Vagina (tissue), 2 donors: ENCODE results near the gene TSPAN32. TPM values are rescaled to one million over a fixed set of nuclear protein-coding genes. Genes with fewer than 3 reads are reported as not detected.

Experiments
- DNase-seq, 2 donors: peaks; one replicate each; pipeline ENCODE4 v3.0.0-alpha.2; 2017; ENCODE audit errors: extremely low spot score in 2 of 2
- H3K27ac ChIP-seq: fragments of 200-600 bp; sonication (generic); one replicate; pipeline ENCODE4 v1.5.1; 2019
- H3K27me3 ChIP-seq: fragments of 200-600 bp; sonication (generic); one replicate; pipeline ENCODE4 v1.5.1; 2019
- H3K36me3 ChIP-seq, 2 donors: fragments of 200-600 bp; sonication (generic); one replicate each; pipeline ENCODE4 v1.5.1; 2017 to 2019
- H3K4me1 ChIP-seq: fragments of 200-600 bp; sonication (generic); one replicate; pipeline ENCODE4 v1.5.1; 2019
- H3K4me3 ChIP-seq, 2 donors: fragments of 200-600 bp; sonication (generic); 1 replicate in 1 of 2; 2 replicates in 1 of 2; pipeline ENCODE4 v1.5.1; 2016 to 2019
- H3K9me3 ChIP-seq: fragments of 200-600 bp; sonication (generic); one replicate; pipeline ENCODE4 v1.5.1; 2019
- POLR2A ChIP-seq, 2 donors: fragments of 450-650 bp; IDR thresholded peaks; one replicate each; pipeline ENCODE4 v1.6.1; 2017; ENCODE audit warnings: antibody characterized with exemption in 2 of 2, mild to moderate bottlenecking in 2 of 2, moderate library complexity in 2 of 2
- POLR2AphosphoS5 ChIP-seq, 2 donors: sonication (generic); formaldehyde crosslinking; IDR thresholded peaks; one replicate each; pipeline ENCODE4 v1.9.0; 2017; ENCODE audit warnings: antibody characterized with exemption in 2 of 2, mild to moderate bottlenecking in 2 of 2, low read depth in 1 of 2; ENCODE audit not compliant: insufficient read depth in 1 of 2
- intact Hi-C: fragments of 100-400 bp; cut with DNase I; formaldehyde crosslinking; loops from one replicate; pipeline ENCODE4 v1.15.1; 2023
- total RNA-seq: library from RNA; depleted of rRNA; stranded (reverse); fragments of >200 nt; gene quantifications from one replicate; pipeline ENCODE4 v1.2.3, GENCODE V29; 2016
- TF ChIP-seq, protein P1 (sequence below), 3 experiments: fragments of 450-650 bp in 2 of 3; fragments of 200-600 bp in 1 of 3; sonication (generic) in 1 of 3; IDR thresholded peaks; one replicate each; pipeline ENCODE4 v1.5.1; 2017 to 2019; ENCODE audit warnings: antibody characterized with exemption in 3 of 3, mild to moderate bottlenecking in 2 of 3, moderate library complexity in 2 of 3

Gene TSPAN32
- total RNA-seq, 1 donor from 2014 or later, result 3.7 TPM

DNA sequence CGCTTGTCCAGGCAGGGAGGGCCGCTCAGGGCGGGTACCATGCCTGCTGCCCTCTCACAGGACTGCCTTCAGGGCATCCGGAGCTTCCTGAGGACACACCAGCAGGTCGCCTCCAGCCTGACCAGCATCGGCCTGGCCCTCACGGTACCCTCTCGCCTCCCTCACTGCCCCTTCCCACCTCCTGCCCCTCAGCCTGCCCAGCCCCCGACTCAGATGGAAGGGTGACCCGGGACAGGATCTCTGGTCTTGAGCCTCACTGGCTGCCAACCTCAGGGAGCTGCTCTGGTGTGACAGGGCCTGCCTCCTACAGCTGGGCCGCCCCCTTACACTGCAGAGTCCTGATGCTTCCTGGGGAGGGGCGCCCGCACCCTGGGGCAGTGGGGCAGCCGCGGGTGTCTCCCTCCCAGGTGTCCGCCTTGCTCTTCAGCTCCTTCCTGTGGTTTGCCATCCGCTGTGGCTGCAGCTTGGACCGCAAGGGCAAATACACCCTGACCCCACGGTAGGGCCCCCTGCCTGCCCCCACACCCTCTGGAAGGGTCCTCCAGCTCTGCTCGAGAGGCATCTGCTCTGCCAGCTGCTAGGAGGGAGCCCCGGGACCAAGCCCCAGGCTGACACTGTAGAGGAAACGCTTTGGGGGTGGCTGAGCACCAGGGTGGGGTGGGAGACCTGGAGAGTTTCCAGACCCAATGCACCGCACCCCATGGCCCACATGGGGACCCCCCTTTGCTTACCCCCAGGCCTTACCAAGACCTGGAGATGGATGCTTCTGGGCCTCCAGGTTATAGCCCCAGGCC lies 14.6 kb downstream of the TSPAN32 start:
- H3K4me3 ChIP-seq, result no peak overlapping the region
- H3K36me3 ChIP-seq, result no peaks in the 10 kb centered on the region
- TF ChIP-seq POLR2AphosphoS5 (IDR thresholded peaks at IDR 0.05; ENCODE audit: insufficient read depth in 1 of 2, low read depth in 1 of 2) (no peak), POLR2A (IDR thresholded peaks at IDR 0.05) (no peak)
- TF ChIP-seq, protein P1, sequence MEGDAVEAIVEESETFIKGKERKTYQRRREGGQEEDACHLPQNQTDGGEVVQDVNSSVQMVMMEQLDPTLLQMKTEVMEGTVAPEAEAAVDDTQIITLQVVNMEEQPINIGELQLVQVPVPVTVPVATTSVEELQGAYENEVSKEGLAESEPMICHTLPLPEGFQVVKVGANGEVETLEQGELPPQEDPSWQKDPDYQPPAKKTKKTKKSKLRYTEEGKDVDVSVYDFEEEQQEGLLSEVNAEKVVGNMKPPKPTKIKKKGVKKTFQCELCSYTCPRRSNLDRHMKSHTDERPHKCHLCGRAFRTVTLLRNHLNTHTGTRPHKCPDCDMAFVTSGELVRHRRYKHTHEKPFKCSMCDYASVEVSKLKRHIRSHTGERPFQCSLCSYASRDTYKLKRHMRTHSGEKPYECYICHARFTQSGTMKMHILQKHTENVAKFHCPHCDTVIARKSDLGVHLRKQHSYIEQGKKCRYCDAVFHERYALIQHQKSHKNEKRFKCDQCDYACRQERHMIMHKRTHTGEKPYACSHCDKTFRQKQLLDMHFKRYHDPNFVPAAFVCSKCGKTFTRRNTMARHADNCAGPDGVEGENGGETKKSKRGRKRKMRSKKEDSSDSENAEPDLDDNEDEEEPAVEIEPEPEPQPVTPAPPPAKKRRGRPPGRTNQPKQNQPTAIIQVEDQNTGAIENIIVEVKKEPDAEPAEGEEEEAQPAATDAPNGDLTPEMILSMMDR (IDR thresholded peaks at IDR 0.05), result no peak
- no peak for DNase-seq
- H3K4me1 ChIP-seq, result peaks cover 47% of the 10 kb centered on the region
- intact Hi-C loops, result loop anchor here (5.0 kb wide), 1 partner anchor 61 kb away; the partner anchor contains the start of gene CD81
- H3K27ac ChIP-seq, result peak overlapping the region; percentile 97
- H3K27me3 ChIP-seq, result no peaks in the 10 kb centered on the region
- H3K9me3 ChIP-seq, result no peaks in the 10 kb centered on the region

DNA sequence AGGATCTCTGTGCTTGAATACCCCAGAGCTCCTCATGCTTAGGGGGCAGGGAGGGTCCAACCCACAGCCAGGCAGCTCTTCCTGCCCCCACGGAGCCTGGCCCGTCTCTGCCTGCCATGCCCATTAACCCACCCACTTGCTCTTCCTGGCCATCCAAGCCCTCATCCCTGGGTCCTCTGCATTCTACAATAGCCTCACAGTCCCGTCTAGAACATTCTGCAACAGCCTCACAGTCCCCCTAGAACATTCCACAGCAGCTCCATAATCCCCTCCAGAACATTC lies 15.1 kb downstream of the TSPAN32 start:
- intact Hi-C loops, result loop anchor here (5.0 kb wide), 1 partner anchor 60 kb away; the partner anchor contains the start of gene CD81
- H3K36me3 ChIP-seq, result no peaks in the 10 kb centered on the region
- peak overlapping the region; percentile 97 for H3K27ac ChIP-seq
- H3K27me3 ChIP-seq, result no peaks in the 10 kb centered on the region
- no peak for DNase-seq
- H3K9me3 ChIP-seq, result no peaks in the 10 kb centered on the region
- H3K4me3 ChIP-seq, result no peak overlapping the region
- H3K4me1 ChIP-seq, result peaks cover 41% of the 10 kb centered on the region
- TF ChIP-seq POLR2AphosphoS5 (IDR thresholded peaks at IDR 0.05; ENCODE audit: insufficient read depth in 1 of 2, low read depth in 1 of 2) (no peak), POLR2A (IDR thresholded peaks at IDR 0.05) (no peak)
- TF ChIP-seq, protein P1 (IDR thresholded peaks at IDR 0.05), result no peak

DNA sequence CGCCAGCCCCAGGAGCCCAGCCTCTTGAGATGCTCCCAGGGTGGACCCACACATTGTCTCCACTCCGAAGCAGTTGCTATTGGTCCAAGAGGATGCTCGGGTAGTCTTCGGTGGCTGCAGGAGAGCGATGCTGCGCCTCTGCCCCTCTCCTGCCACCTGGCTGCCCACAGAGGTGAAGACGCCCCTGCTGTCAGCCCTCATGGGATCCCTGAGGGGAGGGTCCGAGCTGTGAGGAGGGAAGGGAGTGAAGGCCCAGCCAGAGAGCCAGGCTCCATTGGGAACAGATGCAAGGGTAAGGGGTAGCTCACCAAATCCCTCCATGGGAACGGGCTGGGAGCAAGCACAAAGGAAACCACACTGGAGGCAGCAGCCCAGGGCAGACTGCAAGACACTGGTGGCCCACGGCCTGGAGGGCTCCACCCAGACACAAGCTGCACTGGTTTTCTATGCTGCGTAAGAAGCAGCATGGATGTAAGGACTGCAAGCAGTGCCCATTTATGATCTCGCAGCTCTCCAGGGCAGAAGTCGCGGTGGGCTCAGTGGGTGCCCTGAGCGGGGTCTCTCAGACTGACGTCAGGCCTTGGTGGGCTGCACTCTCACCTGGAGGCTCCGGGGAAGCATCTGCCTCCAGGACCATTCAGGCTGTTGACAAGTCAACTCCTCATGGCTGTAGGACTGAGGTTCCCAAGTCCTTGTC lies 15.7 kb downstream of the TSPAN32 start:
- no peaks in the 10 kb centered on the region for H3K27me3 ChIP-seq
- peaks cover 35% of the 10 kb centered on the region for H3K4me1 ChIP-seq
- H3K27ac ChIP-seq, result no peak overlapping the region
- DNase-seq, result no peak
- H3K9me3 ChIP-seq, result no peaks in the 10 kb centered on the region
- H3K4me3 ChIP-seq, result no peak overlapping the region
- TF ChIP-seq, protein P1 (IDR thresholded peaks at IDR 0.05), result no peak
- no peak for TF ChIP-seq POLR2A (IDR thresholded peaks at IDR 0.05)
- TF ChIP-seq POLR2AphosphoS5 (IDR thresholded peaks at IDR 0.05; ENCODE audit: insufficient read depth in 1 of 2, low read depth in 1 of 2), result no peak
- intact Hi-C loops, result loop anchor here (5.0 kb wide), 1 partner anchor 60 kb away; the partner anchor contains the start of gene CD81
- no peaks in the 10 kb centered on the region for H3K36me3 ChIP-seq

DNA sequence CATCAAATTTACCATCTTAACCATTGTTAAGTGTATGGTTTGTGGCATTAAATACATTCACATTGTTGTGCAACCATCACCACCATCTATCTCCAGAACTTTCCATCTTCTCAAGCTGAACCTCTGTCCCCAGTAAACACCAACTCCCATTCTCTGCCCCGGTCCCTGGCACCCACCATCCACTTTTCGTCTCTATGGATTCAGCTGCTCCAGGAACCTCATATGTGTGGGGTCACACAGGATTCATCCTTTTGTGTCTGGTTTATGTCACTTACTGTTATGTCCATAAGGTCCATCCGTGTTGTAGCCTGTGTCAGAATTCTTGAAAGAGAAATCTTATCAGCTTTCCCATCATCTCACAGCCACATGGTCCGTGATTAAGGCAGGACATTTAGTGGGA lies 16.3 kb downstream of the TSPAN32 start:
- no peak for DNase-seq
- Histone ChIP-seq H3K27me3 (no peaks in the 10 kb centered on the region), H3K27ac (no peak overlapping the region), H3K9me3 (no peaks in the 10 kb centered on the region), H3K4me1 (peaks cover 29% of the 10 kb centered on the region), H3K36me3 (no peaks in the 10 kb centered on the region), H3K4me3 (no peak overlapping the region)
- intact Hi-C loops, result loop anchor here (5.0 kb wide), 1 partner anchor 59 kb away; the partner anchor contains the start of gene CD81
- TF ChIP-seq, protein P1 (IDR thresholded peaks at IDR 0.05), result no peak
- TF ChIP-seq POLR2A (IDR thresholded peaks at IDR 0.05), result no peak

- DNase-seq, result no peak
- Histone ChIP-seq H3K4me1 (peaks cover 23% of the 10 kb centered on the region), H3K36me3 (no peaks in the 10 kb centered on the region), H3K27ac (no peak overlapping the region), H3K27me3 (no peaks in the 10 kb centered on the region), H3K4me3 (no peak overlapping the region), H3K9me3 (no peaks in the 10 kb centered on the region)
- TF ChIP-seq POLR2AphosphoS5 (IDR thresholded peaks at IDR 0.05; ENCODE audit: insufficient read depth in 1 of 2, low read depth in 1 of 2) (no peak), POLR2A (IDR thresholded peaks at IDR 0.05) (no peak)
- TF ChIP-seq, protein P1 (IDR thresholded peaks at IDR 0.05), result no peak
- intact Hi-C loops, result loop anchor here (5.0 kb wide), 1 partner anchor 59 kb away; the partner anchor contains the start of gene CD81
Measured at GRCh38 chr11:2318707-2319106, 16.9 kb downstream of the TSPAN32 start.
